COLO668 (cell line): ENCODE data around the gene CHD9.
A peak's percentile ranks its signal among the peaks of the same experiment; 100 is the strongest.

Source experiments
- DNase-seq: peaks from one replicate; lab custom pipeline; 2025; ENCODE audit not compliant: unreplicated experiment; lab: John Stamatoyannopoulos, UW

CHD9 gene

GRCh38 chr16:53357208-53357586, 302.4 kb downstream of the CHD9 start:
- DNase-seq: no peak

GRCh38 chr16:53357955-53358354, 303.2 kb downstream of the CHD9 start:
- DNase-seq: no peak

- DNase-seq: peak; percentile 23
Measured at GRCh38 chr16:53358884-53359283, 304.1 kb downstream of the CHD9 start.

GRCh38 chr16:53369921-53370320, 315.1 kb downstream of the CHD9 start:
- no peak for DNase-seq

GRCh38 chr16:53370827-53371226, 316.0 kb downstream of the CHD9 start:
- no peak for DNase-seq

DNA sequence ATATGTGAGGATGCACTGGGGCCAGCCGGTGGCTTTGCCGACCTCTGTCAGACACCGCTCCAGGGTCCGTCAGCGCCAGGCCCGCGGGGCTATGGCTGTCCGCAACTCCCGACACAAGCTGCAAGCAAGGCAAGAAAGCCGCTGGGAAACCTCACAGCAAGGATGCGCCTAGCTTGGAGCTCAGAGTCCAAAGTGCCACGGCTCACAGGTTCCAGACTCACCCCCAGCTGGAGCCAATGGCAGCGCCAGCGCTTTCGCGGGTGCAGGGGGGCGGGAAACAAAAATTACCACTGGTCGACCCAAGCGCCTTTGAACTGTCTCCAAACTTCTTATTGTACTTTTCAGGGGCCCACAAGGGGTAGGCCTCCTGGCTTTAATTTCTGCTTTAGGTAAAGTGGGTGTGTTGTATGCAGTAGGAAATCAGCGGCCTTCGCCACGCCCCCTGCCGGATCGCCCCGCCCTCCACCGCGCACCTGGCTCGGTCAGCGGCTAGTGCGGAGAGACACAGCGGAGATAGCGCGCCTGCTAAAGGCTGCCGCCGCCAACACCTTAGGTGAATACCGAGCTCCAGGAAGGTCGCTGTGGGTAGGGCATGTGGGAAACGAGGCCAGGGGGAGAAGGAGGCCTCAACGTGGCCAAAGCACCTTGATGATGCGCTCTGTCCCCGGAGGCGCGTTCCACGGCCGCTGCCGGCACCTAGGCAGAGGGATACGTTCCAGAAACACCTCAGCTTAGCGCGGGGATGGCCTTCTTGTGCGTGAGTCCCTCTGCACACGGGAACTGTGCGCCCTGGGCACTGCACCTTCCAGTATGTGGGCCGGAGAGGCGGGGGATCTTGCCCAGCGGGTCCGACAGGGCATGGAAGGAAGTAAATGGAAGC, 318.4 kb downstream of the CHD9 start:
- peak; percentile 67 for DNase-seq

DNA sequence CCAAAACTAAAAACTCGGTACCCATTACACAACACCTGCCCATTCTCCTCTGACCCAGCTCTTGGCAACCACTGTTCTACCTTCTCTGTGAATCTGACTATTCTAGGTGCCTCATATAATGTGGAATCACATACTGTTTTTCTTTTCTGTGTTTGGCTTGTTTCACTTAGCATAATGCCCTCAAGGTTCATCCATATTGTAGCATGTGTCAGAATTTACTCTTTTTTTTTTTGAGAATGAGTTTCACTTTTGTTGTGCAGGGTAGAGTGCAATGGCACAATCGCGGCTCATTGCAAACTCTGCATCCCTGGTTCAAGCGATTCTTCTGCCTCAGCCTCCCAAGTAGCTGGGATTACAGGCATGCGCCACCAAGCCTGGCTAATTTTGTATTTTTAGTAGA, 320.0 kb downstream of the CHD9 start:
- DNase-seq: no peak

- no peak for DNase-seq
Measured at GRCh38 chr16:53378138-53378537, 323.3 kb downstream of the CHD9 start.
